SU-DHL-6 (cell line): ENCODE measurements around the gene CAMK2D.

Experiments
- H2AFZ ChIP-seq: fragments of 200-600 bp; sonication (generic); 2 replicates; pipeline ENCODE4 v1.6.1; 2014; ENCODE audit warnings: low read depth, mild to moderate bottlenecking, moderate library complexity, mixed read lengths, antibody characterized with exemption, low read length; ENCODE audit not compliant: severe bottlenecking
- H3F3A ChIP-seq: fragments of 200-600 bp; shearing (Covaris generic); 2 replicates; pipeline ENCODE4 v1.6.0; 2016; ENCODE audit warnings: antibody characterized with exemption, mild to moderate bottlenecking; ENCODE audit not compliant: insufficient read depth
- H3K27ac ChIP-seq: fragments of 200-600 bp; sonication (generic); 2 replicates; pipeline ENCODE4 v1.5.1; 2016; ENCODE audit warnings: low read depth, mild to moderate bottlenecking, low read length, moderate library complexity, mixed read lengths
- H3K27me3 ChIP-seq: fragments of 200-600 bp; sonication (generic), shearing (Covaris generic); 2 replicates; pipeline ENCODE4 v1.6.0; 2014; ENCODE audit warnings: mild to moderate bottlenecking, low read length
- H3K36me3 ChIP-seq: fragments of 200-600 bp; sonication (generic); 2 replicates; pipeline ENCODE4 v1.6.1; 2014; ENCODE audit warnings: mild to moderate bottlenecking, low read length, mixed read lengths
- H3K4me2 ChIP-seq: fragments of 300-600, 200-600 bp; shearing (Covaris generic), sonication (generic); 2 replicates; pipeline ENCODE4 v1.6.0; 2014; ENCODE audit warnings: low read length, low read depth, mild to moderate bottlenecking; ENCODE audit not compliant: poor library complexity, severe bottlenecking
- H3K4me3 ChIP-seq: fragments of 200-600 bp; sonication (generic); 2 replicates; pipeline ENCODE4 v1.5.1; 2014; ENCODE audit warnings: antibody characterized with exemption, low read length, mild to moderate bottlenecking, mixed read lengths; ENCODE audit not compliant: insufficient read depth, poor library complexity, severe bottlenecking
- H3K79me2 ChIP-seq: fragments of 200-600 bp; sonication (generic); 2 replicates; pipeline ENCODE4 v1.6.1; 2014; ENCODE audit warnings: mild to moderate bottlenecking, low read length, moderate library complexity; ENCODE audit not compliant: insufficient read depth
- H3K9ac ChIP-seq: fragments of 200-600 bp; sonication (generic); 2 replicates; pipeline ENCODE4 v1.7.0; 2014; ENCODE audit warnings: mild to moderate bottlenecking, low read length
- H3K9me2 ChIP-seq: fragments of 200-600 bp; sonication (generic); replicated peaks from 2 replicates; pipeline ENCODE4 v1.6.1; 2014; ENCODE audit warnings: low read length; ENCODE audit not compliant: insufficient read depth
- H3K9me3 ChIP-seq: fragments of 200-600 bp; sonication (generic); 2 replicates; pipeline ENCODE4 v1.6.1; 2014; ENCODE audit warnings: low read length, mixed read lengths; ENCODE audit not compliant: insufficient read depth
- H4K20me1 ChIP-seq: fragments of 200-600 bp; sonication (generic); 2 replicates; pipeline ENCODE4 v1.6.1; 2014; ENCODE audit warnings: low read depth, mild to moderate bottlenecking, antibody characterized with exemption, low read length, moderate library complexity, mixed read lengths
- EZH2phosphoT487 ChIP-seq: fragments of 200-600 bp; sonication (generic), shearing (Covaris generic); conservative IDR thresholded peaks from 2 replicates; pipeline ENCODE4 v1.6.1; 2018; ENCODE audit warnings: mild to moderate bottlenecking, antibody characterized with exemption, low read length, moderate library complexity, mixed read lengths
- TF ChIP-seq, protein P1 (sequence below): fragments of 200-600 bp; sonication (generic); IDR thresholded peaks from one replicate; pipeline ENCODE4 v1.5.1; 2017; ENCODE audit warnings: antibody characterized with exemption, mild to moderate bottlenecking, low read length, moderate library complexity; ENCODE audit not compliant: insufficient read depth, poor library complexity, severe bottlenecking

CAMK2D gene

DNA sequence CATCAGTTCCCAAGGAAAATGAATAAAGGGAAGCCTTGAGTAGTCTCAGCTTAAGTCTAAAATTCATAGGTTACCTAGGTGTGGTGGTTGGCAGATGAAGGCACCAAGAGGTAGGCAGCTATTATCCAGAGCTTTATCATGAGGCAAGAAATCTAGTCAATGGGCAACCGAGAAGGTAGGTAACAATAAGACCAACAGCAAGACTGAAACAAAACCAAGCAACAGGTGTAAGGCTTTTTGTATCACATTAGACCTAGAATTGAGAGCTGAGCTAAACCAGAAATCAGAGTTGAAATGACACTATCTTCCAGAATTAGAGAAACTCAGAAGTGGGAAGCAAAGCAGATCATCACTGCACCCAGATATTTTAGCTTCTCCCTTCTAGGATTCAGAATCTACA is 117.1 kb downstream of the CAMK2D start:
- H3K27ac ChIP-seq: no peak overlapping the region
- TF ChIP-seq EZH2phosphoT487: no peak
- TF ChIP-seq, protein P1, sequence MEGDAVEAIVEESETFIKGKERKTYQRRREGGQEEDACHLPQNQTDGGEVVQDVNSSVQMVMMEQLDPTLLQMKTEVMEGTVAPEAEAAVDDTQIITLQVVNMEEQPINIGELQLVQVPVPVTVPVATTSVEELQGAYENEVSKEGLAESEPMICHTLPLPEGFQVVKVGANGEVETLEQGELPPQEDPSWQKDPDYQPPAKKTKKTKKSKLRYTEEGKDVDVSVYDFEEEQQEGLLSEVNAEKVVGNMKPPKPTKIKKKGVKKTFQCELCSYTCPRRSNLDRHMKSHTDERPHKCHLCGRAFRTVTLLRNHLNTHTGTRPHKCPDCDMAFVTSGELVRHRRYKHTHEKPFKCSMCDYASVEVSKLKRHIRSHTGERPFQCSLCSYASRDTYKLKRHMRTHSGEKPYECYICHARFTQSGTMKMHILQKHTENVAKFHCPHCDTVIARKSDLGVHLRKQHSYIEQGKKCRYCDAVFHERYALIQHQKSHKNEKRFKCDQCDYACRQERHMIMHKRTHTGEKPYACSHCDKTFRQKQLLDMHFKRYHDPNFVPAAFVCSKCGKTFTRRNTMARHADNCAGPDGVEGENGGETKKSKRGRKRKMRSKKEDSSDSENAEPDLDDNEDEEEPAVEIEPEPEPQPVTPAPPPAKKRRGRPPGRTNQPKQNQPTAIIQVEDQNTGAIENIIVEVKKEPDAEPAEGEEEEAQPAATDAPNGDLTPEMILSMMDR: no peak
- H3K79me2 ChIP-seq: peaks cover 1% of the 10 kb centered on the region; the same call in 1 of the 2 replicates

DNA sequence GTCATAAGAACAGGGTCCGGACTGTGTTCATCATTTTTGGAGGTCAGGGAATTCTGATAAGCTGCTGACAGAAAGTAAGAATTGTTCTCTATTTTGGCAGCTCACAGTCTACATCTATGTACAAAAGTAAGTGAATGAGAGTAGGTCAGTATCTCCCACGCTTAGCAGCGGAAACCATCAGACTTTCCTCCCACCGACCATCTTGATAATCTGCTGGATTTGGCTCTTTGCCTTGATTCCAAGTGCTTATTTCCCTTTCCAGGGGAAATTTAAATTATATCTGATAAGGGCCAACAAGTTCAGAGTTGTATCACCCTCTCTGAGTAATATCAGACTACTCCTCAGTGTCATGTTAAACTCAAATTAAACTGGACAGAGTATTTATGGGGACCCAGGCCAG is 118.0 kb downstream of the CAMK2D start:
- Histone ChIP-seq H3K9me3 (no peaks in the 10 kb centered on the region), H3K4me2 (no peak overlapping the region), H2AFZ (no peak overlapping the region), H3K9me2 (no peaks in the 10 kb centered on the region), H4K20me1 (no peaks in the 10 kb centered on the region), H3K79me2 (peaks cover 5% of the 10 kb centered on the region; the same call in 1 of the 2 replicates), H3K36me3 (no peaks in the 10 kb centered on the region), H3K27ac (peak overlapping the region; percentile 4; the same call in 1 of the 2 replicates), H3F3A (peaks cover 10% of the 10 kb centered on the region), H3K27me3 (no peaks in the 10 kb centered on the region), H3K4me3 (no peak overlapping the region), H3K9ac (no peak overlapping the region)
- TF ChIP-seq EZH2phosphoT487: no peak
- TF ChIP-seq, protein P1: no peak

More for the DNA sequence above, 117.1 kb downstream of the CAMK2D start:
- H3K9ac ChIP-seq: no peak overlapping the region
- H2AFZ ChIP-seq: no peak overlapping the region
- no peak overlapping the region for H3K4me2 ChIP-seq
- H3K9me2 ChIP-seq: no peaks in the 10 kb centered on the region
- H3K9me3 ChIP-seq: no peaks in the 10 kb centered on the region
- H3K4me3 ChIP-seq: no peak overlapping the region
- peaks cover 9% of the 10 kb centered on the region; the same call in 1 of the 2 replicates for H3F3A ChIP-seq
- H3K27me3 ChIP-seq: no peaks in the 10 kb centered on the region
- no peaks in the 10 kb centered on the region for H4K20me1 ChIP-seq
- H3K36me3 ChIP-seq: no peaks in the 10 kb centered on the region

DNA sequence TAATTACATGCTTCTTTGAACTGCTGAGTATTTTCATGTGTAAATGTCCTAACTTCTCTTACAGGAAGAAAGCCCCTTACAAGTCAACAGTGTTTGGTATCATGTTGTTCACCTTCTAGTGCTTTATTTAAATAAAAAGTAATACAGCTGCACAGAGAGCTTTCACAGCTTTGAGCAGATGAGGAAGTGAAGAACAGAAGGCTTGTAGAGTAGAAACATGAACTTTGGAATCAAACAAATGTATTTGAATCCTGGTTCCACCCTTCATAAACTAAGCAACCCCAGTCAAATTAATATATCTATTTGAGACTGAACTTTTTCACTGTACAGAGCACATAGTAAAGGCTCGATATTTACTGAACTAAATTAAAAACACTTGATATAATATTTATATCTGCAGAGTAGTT is 120.5 kb downstream of the CAMK2D start:
- H3K9ac ChIP-seq: no peak overlapping the region
- TF ChIP-seq EZH2phosphoT487: no peak
- TF ChIP-seq, protein P1: no peak
- no peaks in the 10 kb centered on the region for H3K27me3 ChIP-seq
- H3K9me3 ChIP-seq: no peaks in the 10 kb centered on the region
- peaks cover 33% of the 10 kb centered on the region for H3F3A ChIP-seq
- H3K4me3 ChIP-seq: peak overlapping the region; percentile 22
- H3K4me2 ChIP-seq: peak overlapping the region; percentile 56
- peak overlapping the region; percentile 78 for H3K27ac ChIP-seq
- no peaks in the 10 kb centered on the region for H3K9me2 ChIP-seq
- no peak overlapping the region for H2AFZ ChIP-seq
- H3K79me2 ChIP-seq: peaks cover 5% of the 10 kb centered on the region; the same call in 1 of the 2 replicates
- H3K36me3 ChIP-seq: no peaks in the 10 kb centered on the region
- H4K20me1 ChIP-seq: no peaks in the 10 kb centered on the region
